SK-N-SH (cell line): ENCODE results near the gene TMEM176A. TPM values are rescaled to one million over a fixed set of nuclear protein-coding genes. Genes with fewer than 3 reads are reported as not detected.

Experiments
- CTCF ChIA-PET: fragments of 300-600, 350-600 bp; formaldehyde crosslinking; extraction: SDS; loops from one replicate; lab custom pipeline; 2021; lab: Yijun Ruan, JAX
- POLR2A ChIA-PET: fragments of 350-600 bp; sonication (Branson Sonifier 250); formaldehyde crosslinking; extraction: SDS; loops from one replicate; lab custom pipeline; 2020; ENCODE audit warnings: antibody characterized with exemption, inconsistent platforms; lab: Yijun Ruan, JAX
- DNase-seq: peaks from one replicate; pipeline ENCODE4 v3.0.0; 2012
- H2AFZ ChIP-seq: fragments of 200-600 bp; sonication (generic); 2 replicates; pipeline ENCODE4 v1.8.1; 2016; ENCODE audit warnings: antibody characterized with exemption, mild to moderate bottlenecking, low read depth
- H3F3A ChIP-seq: fragments of 200-600 bp; sonication (generic); replicated peaks from 2 replicates; pipeline ENCODE3; 2016; ENCODE audit warnings: antibody characterized with exemption, mild to moderate bottlenecking; ENCODE audit not compliant: insufficient read depth
- H3K27ac ChIP-seq, 2 experiments: fragments of 200-500 bp in 1 of 2; fragments of 200-600 bp in 1 of 2; sonication (Bioruptor generic) in 1 of 2; sonication (generic), shearing (Covaris generic) in 1 of 2; 2 replicates each; pipeline versions ENCODE4 v1.5.1 to v1.6.1; 2014 to 2016; ENCODE audit warnings: low read depth in 2 of 2, inconsistent platforms in 1 of 2, low read length in 1 of 2, mild to moderate bottlenecking in 1 of 2, mixed read lengths in 1 of 2
- H3K27me3 ChIP-seq: fragments of 200-600 bp; sonication (generic), shearing (Covaris generic); 2 replicates; pipeline ENCODE4 v1.6.1; 2016; ENCODE audit warnings: mixed run types; ENCODE audit not compliant: insufficient read depth
- H3K36me3 ChIP-seq, 2 experiments: fragments of 200-500 bp in 1 of 2; fragments of 200-600 bp in 1 of 2; sonication (Bioruptor generic) in 1 of 2; sonication (generic) in 1 of 2; replicated peaks in 1 of 2; 2 replicates each; pipeline versions ENCODE3 to v1.5.1; 2014 to 2016; ENCODE audit warnings: low read length in 1 of 2, mild to moderate bottlenecking in 1 of 2; ENCODE audit not compliant: insufficient read depth in 2 of 2, control insufficient read depth in 1 of 2
- H3K4me1 ChIP-seq, 2 experiments: fragments of 200-500 bp in 1 of 2; fragments of 200-600 bp in 1 of 2; sonication (Bioruptor generic) in 1 of 2; sonication (generic), shearing (Covaris generic) in 1 of 2; 2 replicates each; pipeline versions ENCODE4 v1.5.1 to v1.6.1; 2014 to 2016; ENCODE audit warnings: low read depth in 1 of 2, low read length in 1 of 2, mixed run types in 1 of 2; ENCODE audit not compliant: insufficient read depth in 2 of 2, control insufficient read depth in 1 of 2
- H3K4me2 ChIP-seq: fragments of 200-600 bp; sonication (generic), shearing (Covaris generic); 2 replicates; pipeline ENCODE4 v1.6.1; 2017; ENCODE audit warnings: mixed run types
- H3K4me3 ChIP-seq, 2 experiments: fragments of 200-500 bp in 1 of 2; fragments of 200-600 bp in 1 of 2; sonication (Bioruptor generic) in 1 of 2; sonication (generic), shearing (Covaris generic) in 1 of 2; 2 replicates each; pipeline versions ENCODE4 v1.5.1 to v1.8.1; 2014 to 2016; ENCODE audit warnings: low read depth in 2 of 2, inconsistent platforms in 1 of 2, low read length in 1 of 2, mild to moderate bottlenecking in 1 of 2, mixed read lengths in 1 of 2, moderate library complexity in 1 of 2
- H3K79me2 ChIP-seq: fragments of 200-600 bp; sonication (generic); 2 replicates; pipeline ENCODE4 v1.8.1; 2017; ENCODE audit warnings: mild to moderate bottlenecking; ENCODE audit not compliant: insufficient read depth
- H3K9ac ChIP-seq: fragments of 200-600 bp; sonication (generic); 2 replicates; pipeline ENCODE4 v1.6.1; 2017; ENCODE audit warnings: mixed run types
- H3K9me2 ChIP-seq: fragments of 200-600 bp; sonication (generic); 2 replicates; pipeline ENCODE4 v1.6.1; 2017; ENCODE audit warnings: mixed run types
- H3K9me3 ChIP-seq: fragments of 200-600 bp; sonication (generic); 2 replicates; pipeline ENCODE4 v1.6.1; 2017; ENCODE audit warnings: mixed run types, mild to moderate bottlenecking, moderate library complexity
- H4K20me1 ChIP-seq: fragments of 200-600 bp; sonication (generic); 2 replicates; pipeline ENCODE4 v1.6.1; 2017; ENCODE audit warnings: mild to moderate bottlenecking, mixed run types; ENCODE audit not compliant: insufficient read depth
- CHD2 ChIP-seq: fragments of 150-350 bp; IDR thresholded peaks from 2 replicates; pipeline ENCODE4 v1.6.1; 2018; ENCODE audit warnings: low read length; ENCODE audit not compliant: partially characterized antibody
- EP300 ChIP-seq, 2 experiments: IDR thresholded peaks; 2 replicates each; pipeline versions ENCODE4 v1.4.0 to v1.6.1; 2012; ENCODE audit warnings: borderline replicate concordance in 1 of 2, low read depth in 1 of 2, low read length in 1 of 2
- EZH2phosphoT487 ChIP-seq: fragments of 200-600 bp; sonication (generic); IDR thresholded peaks from 2 replicates; pipeline ENCODE4 v1.6.1; 2017; ENCODE audit warnings: low read depth, mixed run types, mild to moderate bottlenecking, antibody characterized with exemption, moderate library complexity, borderline replicate concordance
- GABPA ChIP-seq: IDR thresholded peaks from 2 replicates; pipeline ENCODE4 v1.4.0; 2012; ENCODE audit warnings: low read depth, mild to moderate bottlenecking
- JUND ChIP-seq: IDR thresholded peaks from 2 replicates; pipeline ENCODE4 v1.4.0; 2012
- MAX ChIP-seq: IDR thresholded peaks from 2 replicates; pipeline ENCODE4 v1.4.0; 2012; ENCODE audit warnings: low read depth
- NFIC ChIP-seq: IDR thresholded peaks from 2 replicates; pipeline ENCODE4 v1.4.0; 2012; ENCODE audit warnings: borderline replicate concordance
- RFX5 ChIP-seq: IDR thresholded peaks from 2 replicates; pipeline ENCODE4 v1.6.1; 2012; ENCODE audit warnings: mild to moderate bottlenecking, improper control_type of control experiment, low read length
- SIN3A ChIP-seq: IDR thresholded peaks from 2 replicates; pipeline ENCODE4 v1.6.1; 2012; ENCODE audit warnings: low read depth, mild to moderate bottlenecking, low read length, moderate library complexity, borderline replicate concordance
- SMC3 ChIP-seq: IDR thresholded peaks from 2 replicates; pipeline ENCODE4 v1.6.1; 2012; ENCODE audit warnings: low read depth, low read length, improper control_type of control experiment
- TAF1 ChIP-seq: IDR thresholded peaks from 2 replicates; pipeline ENCODE4 v1.6.1; 2012; ENCODE audit warnings: low read depth, mild to moderate bottlenecking, low read length, moderate library complexity, borderline replicate concordance
- TCF12 ChIP-seq: IDR thresholded peaks from 2 replicates; pipeline ENCODE4 v1.4.0; 2012
- TEAD4 ChIP-seq: IDR thresholded peaks from 2 replicates; pipeline ENCODE4 v1.4.0; 2012; ENCODE audit warnings: mild to moderate bottlenecking, borderline replicate concordance; ENCODE audit not compliant: insufficient read depth
- USF2 ChIP-seq: fragments of 150-350 bp; IDR thresholded peaks from 2 replicates; pipeline ENCODE4 v1.6.1; 2017; ENCODE audit warnings: antibody characterized with exemption, low read length, low read depth, borderline replicate concordance
- YY1 ChIP-seq: IDR thresholded peaks from 2 replicates; pipeline ENCODE4 v1.4.0; 2012; ENCODE audit warnings: low read depth, mild to moderate bottlenecking
- WGBS: methylation state at CpG from one replicate; pipeline ENCODE4 v1.1.6; 2017; ENCODE audit warnings: low lambda C conversion rate; 5-methylcytosine and 5-hydroxymethylcytosine counted together
- polyA plus RNA-seq, 3 experiments: library from polyadenylated mRNA; depleted of rRNA; stranded (reverse); fragments of >200 nt; gene quantifications; 2 replicates each; pipeline ENCODE4 v1.2.3, GENCODE V29; 2012
- TF ChIP-seq, protein P1 (sequence below): fragments of 150-350 bp; IDR thresholded peaks from 2 replicates; pipeline ENCODE4 v1.6.1; 2016; ENCODE audit warnings: mild to moderate bottlenecking, low read depth, low read length

TMEM176A gene
- polyA plus RNA-seq, 1 of the 3 experiments (the other 2 are of a cell fraction) = not detected

- TF ChIP-seq, protein P1, sequence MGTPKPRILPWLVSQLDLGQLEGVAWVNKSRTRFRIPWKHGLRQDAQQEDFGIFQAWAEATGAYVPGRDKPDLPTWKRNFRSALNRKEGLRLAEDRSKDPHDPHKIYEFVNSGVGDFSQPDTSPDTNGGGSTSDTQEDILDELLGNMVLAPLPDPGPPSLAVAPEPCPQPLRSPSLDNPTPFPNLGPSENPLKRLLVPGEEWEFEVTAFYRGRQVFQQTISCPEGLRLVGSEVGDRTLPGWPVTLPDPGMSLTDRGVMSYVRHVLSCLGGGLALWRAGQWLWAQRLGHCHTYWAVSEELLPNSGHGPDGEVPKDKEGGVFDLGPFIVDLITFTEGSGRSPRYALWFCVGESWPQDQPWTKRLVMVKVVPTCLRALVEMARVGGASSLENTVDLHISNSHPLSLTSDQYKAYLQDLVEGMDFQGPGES = no peak
- TF ChIP-seq TAF1 = no peak
- no peak for TF ChIP-seq MAX
Observed at GRCh38 chr7:150801946-150802771, 1.6 kb downstream of the TMEM176A start (continued).

GRCh38 chr7:150803161-150803860, 2.7 kb downstream of the TMEM176A start:
- WGBS = 34% methylated on average over 10 of the region's 10 CpGs
- no peak for DNase-seq
- Histone ChIP-seq H2AFZ (no peak overlapping the region), H3K27ac (no peak overlapping the region), H3F3A (no peaks in the 10 kb centered on the region), H4K20me1 (no peaks in the 10 kb centered on the region), H3K4me2 (no peak overlapping the region), H3K9ac (no peak overlapping the region), H3K79me2 (no peaks in the 10 kb centered on the region), H3K27me3 (no peaks in the 10 kb centered on the region), H3K4me3 (no peak overlapping the region), H3K4me1 (peaks cover 0 to 7% of the 10 kb centered on the region in 2 experiments; a peak in 1 of 4 replicates), H3K36me3 (no peaks in the 10 kb centered on the region), H3K9me2 (no peaks in the 10 kb centered on the region), H3K9me3 (0 out of 2 replicates have a peak, but pooled peaks cover 7% of the 10 kb centered on the region)
- POLR2A ChIA-PET = interaction anchor here (1.7 kb wide), 1 partner anchor 15 kb away, joined by 5 read pairs; no protein-coding TSS in a partner anchor
- CTCF ChIA-PET = interaction anchor here (0.7 to 2.0 kb wide), 6 partner anchors 14 to 369 kb away, joined by 3 to 7 read pairs (median 4); no protein-coding TSS in a partner anchor
- TF ChIP-seq NFIC (no peak), CHD2 (no peak), EZH2phosphoT487 (no peak), USF2 (no peak), JUND (no peak), TAF1 (no peak), TCF12 (no peak), EP300 (IDR thresholded peaks at IDR 0.05; ENCODE audit: borderline replicate concordance in 1 of 2, low read depth in 1 of 2, low read length in 1 of 2) (no peak), SIN3A (no peak), YY1 (no peak), RFX5 (no peak), TEAD4 (no peak), GABPA (no peak), SMC3 (no peak)
- TF ChIP-seq, protein P1 = no peak
